ENCODE data around the gene NT5DC3. TPM values are rescaled to one million over a fixed set of nuclear protein-coding genes. Genes with fewer than 3 reads are reported as not detected.

The NT5DC3 gene
- total RNA-seq, 4 donors from 2014 or later, result 4.7 to 32.2 (median 5.8) TPM

- intact Hi-C loops (cut with DNase I), result no loop called here
- Histone ChIP-seq H3K4me1 (no peaks in the 10 kb centered on the region), H3K27me3 (no peaks in the 10 kb centered on the region), H3K9me3 (no peaks in the 10 kb centered on the region), H3K4me3 (no peak overlapping the region), H3K27ac (no peak overlapping the region), H3K36me3 (peaks cover 0 to 11% (median 0%) of the 10 kb centered on the region in 3 donors)
- 73 to 81% methylated on average over 2 of the region's 2 CpGs for WGBS, 2 donors
- TF ChIP-seq CTCF (IDR thresholded peaks at IDR 0.05) (no peak), POLR2A (IDR thresholded peaks at IDR 0.05) (no peak)
- no peak for DNase-seq
Observed at GRCh38 chr12:103819312-103819711, 21.7 kb downstream of the NT5DC3 start.

GRCh38 chr12:103817791-103818190 is 23.2 kb downstream of the NT5DC3 start:
- 80 to 85% methylated on average over 2 of the region's 2 CpGs for WGBS, 2 donors
- TF ChIP-seq POLR2A (IDR thresholded peaks at IDR 0.05), result no peak
- no peak for TF ChIP-seq CTCF (IDR thresholded peaks at IDR 0.05)

GRCh38 chr12:103816663-103817062 is 24.4 kb downstream of the NT5DC3 start:
- H3K9me3 ChIP-seq, result no peaks in the 10 kb centered on the region
- no peaks in the 10 kb centered on the region for H3K4me1 ChIP-seq
- no peak for DNase-seq
- peaks cover 0 to 32% (median 0%) of the 10 kb centered on the region in 3 donors for H3K36me3 ChIP-seq
- intact Hi-C loops (cut with DNase I), result no loop called here
- H3K27me3 ChIP-seq, result no peaks in the 10 kb centered on the region
- no peak overlapping the region for H3K27ac ChIP-seq
- no peak overlapping the region for H3K4me3 ChIP-seq
- TF ChIP-seq POLR2A (IDR thresholded peaks at IDR 0.05), result no peak
- no peak for TF ChIP-seq CTCF (IDR thresholded peaks at IDR 0.05)
- 92 to 100% methylated on average over 1 of the region's 1 CpG for WGBS, 2 donors

More at GRCh38 chr12:103817791-103818190, 23.2 kb downstream of the NT5DC3 start:
- H3K27ac ChIP-seq, result no peak overlapping the region
- H3K9me3 ChIP-seq, result no peaks in the 10 kb centered on the region
- DNase-seq, result no peak
- H3K4me1 ChIP-seq, result no peaks in the 10 kb centered on the region
- peaks cover 0 to 26% (median 0%) of the 10 kb centered on the region in 3 donors for H3K36me3 ChIP-seq
- no peak overlapping the region for H3K4me3 ChIP-seq
- intact Hi-C loops (cut with DNase I), result no loop called here
- no peaks in the 10 kb centered on the region for H3K27me3 ChIP-seq

GRCh38 chr12:103814436-103814835 is 26.6 kb downstream of the NT5DC3 start:
- Histone ChIP-seq H3K9me3 (no peaks in the 10 kb centered on the region), H3K27me3 (no peaks in the 10 kb centered on the region), H3K4me3 (no peak overlapping the region), H3K36me3 (peaks cover 0 to 43% (median 0%) of the 10 kb centered on the region in 3 donors), H3K27ac (no peak overlapping the region), H3K4me1 (no peaks in the 10 kb centered on the region)
- DNase-seq, result no peak
- TF ChIP-seq POLR2A (IDR thresholded peaks at IDR 0.05), result no peak
- no peak for TF ChIP-seq CTCF (IDR thresholded peaks at IDR 0.05)
- intact Hi-C loops (cut with DNase I), result no loop called here
- WGBS, 2 donors, result 70 to 81% methylated on average over 3 of the region's 3 CpGs

GRCh38 chr12:103813949-103814348 is 27.1 kb downstream of the NT5DC3 start:
- 74 to 83% methylated on average over 4 of the region's 4 CpGs for WGBS, 2 donors
- no peak overlapping the region for H3K4me3 ChIP-seq
- peaks cover 0 to 44% (median 0%) of the 10 kb centered on the region in 3 donors for H3K36me3 ChIP-seq
- intact Hi-C loops (cut with DNase I), result no loop called here
- H3K4me1 ChIP-seq, result no peaks in the 10 kb centered on the region
- TF ChIP-seq POLR2A (IDR thresholded peaks at IDR 0.05) (no peak), CTCF (IDR thresholded peaks at IDR 0.05) (no peak)
- no peak overlapping the region for H3K27ac ChIP-seq
- no peaks in the 10 kb centered on the region for H3K27me3 ChIP-seq
- no peaks in the 10 kb centered on the region for H3K9me3 ChIP-seq
- DNase-seq, result no peak
